ENCODE results near the gene CNMD.

The CNMD gene

GRCh38 chr13:52739468-52740071 is at the start of gene CNMD:
TSS of gene CNMD (minus strand) at chr13:52739820. CDS start at chr13:52739701, 119 bp downstream.
- no peaks in the 10 kb centered on the region for H3K4me1 ChIP-seq (ENCODE audit: insufficient read depth, low read length, severe bottlenecking)
- TF ChIP-seq CTCF (IDR thresholded peaks at IDR 0.05; ENCODE audit: low read length) (no peak), EZH2 (IDR thresholded peaks at IDR 0.05; ENCODE audit: borderline replicate concordance, low read length) (no peak)
- H3K9me3 ChIP-seq (ENCODE audit: low read length): no peaks in the 10 kb centered on the region
- no peak within 1 kb of the TSS for H3K4me2 ChIP-seq (ENCODE audit: low read length)
- no peaks in the 10 kb centered on the region for H3F3A ChIP-seq (ENCODE audit: insufficient read depth, low read length)
- H3K9me2 ChIP-seq (ENCODE audit: low read depth, low read length): no peaks in the 10 kb centered on the region
- no peaks in the 10 kb centered on the region for H3K79me2 ChIP-seq (ENCODE audit: insufficient read depth, low read length)
- H3K27me3 ChIP-seq (ENCODE audit: insufficient read depth, low read length): no peaks in the 10 kb centered on the region
- no peak within 1 kb of the TSS for H2AFZ ChIP-seq (ENCODE audit: low read length)
- H3K27ac ChIP-seq (ENCODE audit: low read depth, low read length, poor library complexity, severe bottlenecking): no peak within 1 kb of the TSS
- no peaks in the 10 kb centered on the region for H3K36me3 ChIP-seq (ENCODE audit: insufficient read depth, low read length)
- H3K4me3 ChIP-seq (ENCODE audit: low read depth, low read length, poor library complexity, severe bottlenecking): no peak within 1 kb of the TSS
- no peaks in the 10 kb centered on the region for H4K20me1 ChIP-seq (ENCODE audit: insufficient read depth, low read length)
- H3K9ac ChIP-seq (ENCODE audit: low read length): no peak within 1 kb of the TSS

- H3K4me2 ChIP-seq (ENCODE audit: low read length): no peak overlapping the region
- H3K9me2 ChIP-seq (ENCODE audit: low read depth, low read length): no peaks in the 10 kb centered on the region
- no peak overlapping the region for H3K4me3 ChIP-seq (ENCODE audit: low read depth, low read length, poor library complexity, severe bottlenecking)
- TF ChIP-seq EZH2 (IDR thresholded peaks at IDR 0.05; ENCODE audit: borderline replicate concordance, low read length) (no peak), CTCF (IDR thresholded peaks at IDR 0.05; ENCODE audit: low read length) (no peak)
- H3K27ac ChIP-seq (ENCODE audit: low read depth, low read length, poor library complexity, severe bottlenecking): no peak overlapping the region
- no peak overlapping the region for H2AFZ ChIP-seq (ENCODE audit: low read length)
- no peaks in the 10 kb centered on the region for H3F3A ChIP-seq (ENCODE audit: insufficient read depth, low read length)
- H3K9me3 ChIP-seq (ENCODE audit: low read length): no peaks in the 10 kb centered on the region
- no peaks in the 10 kb centered on the region for H3K79me2 ChIP-seq (ENCODE audit: insufficient read depth, low read length)
- H4K20me1 ChIP-seq (ENCODE audit: insufficient read depth, low read length): no peaks in the 10 kb centered on the region
- no peaks in the 10 kb centered on the region for H3K4me1 ChIP-seq (ENCODE audit: insufficient read depth, low read length, severe bottlenecking)
- no peaks in the 10 kb centered on the region for H3K27me3 ChIP-seq (ENCODE audit: insufficient read depth, low read length)
- no peak overlapping the region for H3K9ac ChIP-seq (ENCODE audit: low read length)
- H3K36me3 ChIP-seq (ENCODE audit: insufficient read depth, low read length): no peaks in the 10 kb centered on the region
These were observed 48.4 kb upstream of the CNMD start for GRCh38 chr13:52788011-52788410.

DNA sequence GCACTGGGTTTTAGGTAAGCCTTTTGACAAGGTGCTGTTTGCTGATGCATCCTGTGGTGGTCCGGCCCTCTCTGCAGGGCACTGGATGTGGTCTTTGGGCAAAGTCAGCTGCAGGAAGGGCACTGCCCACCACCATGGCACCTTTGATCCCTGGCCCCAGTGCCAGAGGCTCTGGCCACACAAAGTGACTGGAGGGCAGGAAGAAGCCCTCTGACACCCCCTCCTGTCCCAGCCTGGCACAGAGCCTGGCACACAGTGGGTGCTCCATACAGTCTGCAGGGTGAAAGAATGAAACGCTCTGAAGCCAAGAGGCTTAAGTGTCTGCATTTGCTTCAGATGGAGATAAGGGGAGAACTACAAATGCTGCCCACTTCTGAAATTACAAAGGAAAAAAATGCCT is 47.6 kb upstream of the CNMD start:
- Histone ChIP-seq H3F3A (ENCODE audit: insufficient read depth, low read length) (no peaks in the 10 kb centered on the region), H2AFZ (ENCODE audit: low read length) (no peak overlapping the region), H3K9me2 (ENCODE audit: low read depth, low read length) (no peaks in the 10 kb centered on the region), H3K36me3 (ENCODE audit: insufficient read depth, low read length) (no peaks in the 10 kb centered on the region), H4K20me1 (ENCODE audit: insufficient read depth, low read length) (no peaks in the 10 kb centered on the region), H3K4me1 (ENCODE audit: insufficient read depth, low read length, severe bottlenecking) (peaks cover 3% of the 10 kb centered on the region), H3K27ac (ENCODE audit: low read depth, low read length, poor library complexity, severe bottlenecking) (no peak overlapping the region), H3K4me3 (ENCODE audit: low read depth, low read length, poor library complexity, severe bottlenecking) (no peak overlapping the region), H3K79me2 (ENCODE audit: insufficient read depth, low read length) (no peaks in the 10 kb centered on the region), H3K9me3 (ENCODE audit: low read length) (no peaks in the 10 kb centered on the region), H3K4me2 (ENCODE audit: low read length) (no peak overlapping the region), H3K9ac (ENCODE audit: low read length) (no peak overlapping the region), H3K27me3 (ENCODE audit: insufficient read depth, low read length) (no peaks in the 10 kb centered on the region)
- TF ChIP-seq CTCF (IDR thresholded peaks at IDR 0.05; ENCODE audit: low read length): no peak
- no peak for TF ChIP-seq EZH2 (IDR thresholded peaks at IDR 0.05; ENCODE audit: borderline replicate concordance, low read length)

Measured in OCI-LY1 (cell line).